NB4 (cell line): ENCODE results near the gene IQGAP1.

Experiments
- CTCF ChIP-seq: IDR thresholded peaks from one replicate; pipeline ENCODE4 v1.5.1; 2012; ENCODE audit warnings: low read depth, low read length
- MAX ChIP-seq: IDR thresholded peaks from 2 replicates; pipeline ENCODE4 v1.6.1; 2011; ENCODE audit warnings: low read depth, low read length
- POLR2A ChIP-seq: IDR thresholded peaks from 2 replicates; pipeline ENCODE4 v1.6.1; 2011; ENCODE audit warnings: mild to moderate bottlenecking; ENCODE audit not compliant: insufficient read length; ENCODE audit errors: extremely low read depth

GRCh38 chr15:90459368-90459767 is 71.3 kb downstream of the IQGAP1 start:
- no peak for TF ChIP-seq CTCF
- TF ChIP-seq POLR2A = no peak
- TF ChIP-seq MAX = no peak
